Esophagus (tissue), 2 donors: ENCODE measurements around the gene NPAS3. TPM values are rescaled to one million over a fixed set of nuclear protein-coding genes. Genes with fewer than 3 reads are reported as not detected.

Source experiments
- H3K27ac ChIP-seq, 2 donors: one replicate each; pipeline ENCODE4 v1.5.1; 2013; ENCODE audit warnings: low read depth in 2 of 2, mild to moderate bottlenecking in 2 of 2, inconsistent platforms in 1 of 2, low read length in 1 of 2, moderate library complexity in 1 of 2
- H3K27me3 ChIP-seq, 2 donors: one replicate each; pipeline ENCODE4 v1.6.1; 2013; ENCODE audit warnings: low read length in 2 of 2, control low read depth in 1 of 2, mild to moderate bottlenecking in 1 of 2; ENCODE audit not compliant: insufficient read depth in 2 of 2, control insufficient read depth in 1 of 2
- H3K36me3 ChIP-seq, 2 donors: one replicate each; pipeline ENCODE4 v1.6.1; 2013; ENCODE audit warnings: low read length in 1 of 2; ENCODE audit not compliant: control insufficient read depth in 2 of 2, insufficient read depth in 2 of 2
- H3K4me1 ChIP-seq, 2 donors: one replicate each; pipeline ENCODE4 v1.6.1; 2013; ENCODE audit warnings: low read length in 1 of 2; ENCODE audit not compliant: control insufficient read depth in 2 of 2, insufficient read depth in 2 of 2
- H3K4me3 ChIP-seq, 2 donors: one replicate each; pipeline ENCODE4 v1.5.1; 2013; ENCODE audit warnings: low read length in 2 of 2, mild to moderate bottlenecking in 2 of 2, low read depth in 1 of 2, moderate library complexity in 1 of 2
- H3K9me3 ChIP-seq, 2 donors: one replicate each; pipeline ENCODE4 v1.6.1; 2013; ENCODE audit warnings: mild to moderate bottlenecking in 2 of 2, low read depth in 1 of 2, low read length in 1 of 2, moderate library complexity in 1 of 2; ENCODE audit not compliant: control insufficient read depth in 2 of 2, insufficient read depth in 1 of 2
- WGBS, 2 donors: extraction: QIAGEN DNeasy Blood & Tissue Kit; methylation state at CpG; one replicate each; pipeline ENCODE4 v1.1.7; 2013; 5-methylcytosine and 5-hydroxymethylcytosine counted together
- polyA plus RNA-seq, 2 donors: library from polyadenylated mRNA; stranded (reverse); fragments of 200-250 nt; gene quantifications; one replicate each; pipeline ENCODE4 v1.2.3, GENCODE V29; 2013
- donor health status: healthy with polysubstance abuse.
- donor health status: Bipolar disorder and iron deficiency.

The NPAS3 gene
- polyA plus RNA-seq, 2 donors = 0.08 to 0.13 TPM

GRCh38 chr14:33335366-33335765, 396.7 kb downstream of the NPAS3 start:
- no peaks in the 10 kb centered on the region for H3K27me3 ChIP-seq
- H3K27ac ChIP-seq = no peak overlapping the region
- no peaks in the 10 kb centered on the region for H3K9me3 ChIP-seq
- 78 to 79% methylated on average over 4 of the region's 4 CpGs for WGBS, 2 donors
- H3K36me3 ChIP-seq = no peaks in the 10 kb centered on the region
- H3K4me1 ChIP-seq = no peaks in the 10 kb centered on the region
- no peak overlapping the region for H3K4me3 ChIP-seq

GRCh38 chr14:33342299-33342974, 403.8 kb downstream of the NPAS3 start:
- no peaks in the 10 kb centered on the region for H3K4me1 ChIP-seq
- 71 to 80% methylated on average over 3 of the region's 3 CpGs for WGBS, 2 donors
- no peaks in the 10 kb centered on the region for H3K9me3 ChIP-seq
- no peaks in the 10 kb centered on the region for H3K27me3 ChIP-seq
- H3K4me3 ChIP-seq = no peak overlapping the region
- H3K36me3 ChIP-seq = no peaks in the 10 kb centered on the region
- no peak overlapping the region for H3K27ac ChIP-seq

- Histone ChIP-seq H3K27ac (no peak overlapping the region), H3K27me3 (no peaks in the 10 kb centered on the region), H3K4me3 (no peak overlapping the region), H3K9me3 (no peaks in the 10 kb centered on the region), H3K36me3 (no peaks in the 10 kb centered on the region), H3K4me1 (no peaks in the 10 kb centered on the region)
- WGBS, 2 donors = 68 to 72% methylated on average over 3 of the region's 3 CpGs
Measured at GRCh38 chr14:33343016-33343415, 404.3 kb downstream of the NPAS3 start.

GRCh38 chr14:33347796-33348195, 409.1 kb downstream of the NPAS3 start:
- H3K27me3 ChIP-seq = no peaks in the 10 kb centered on the region
- no peaks in the 10 kb centered on the region for H3K4me1 ChIP-seq
- H3K4me3 ChIP-seq = no peak overlapping the region
- WGBS, 2 donors = 56 to 74% methylated on average over 1 of the region's 1 CpG
- H3K27ac ChIP-seq = no peak overlapping the region
- H3K9me3 ChIP-seq = no peaks in the 10 kb centered on the region
- no peaks in the 10 kb centered on the region for H3K36me3 ChIP-seq

GRCh38 chr14:33348510-33348909, 409.8 kb downstream of the NPAS3 start:
- Histone ChIP-seq H3K4me1 (no peaks in the 10 kb centered on the region), H3K27me3 (no peaks in the 10 kb centered on the region), H3K36me3 (no peaks in the 10 kb centered on the region), H3K27ac (no peak overlapping the region), H3K4me3 (no peak overlapping the region), H3K9me3 (no peaks in the 10 kb centered on the region)
- WGBS, 2 donors = 69 to 71% methylated on average over 4 of the region's 4 CpGs

- WGBS, 2 donors = 63 to 64% methylated on average over 10 of the region's 10 CpGs
- no peaks in the 10 kb centered on the region for H3K9me3 ChIP-seq
Measured at GRCh38 chr14:33349871-33350270, 411.2 kb downstream of the NPAS3 start.

GRCh38 chr14:33350366-33350990, 411.8 kb downstream of the NPAS3 start:
- Histone ChIP-seq H3K36me3 (no peaks in the 10 kb centered on the region), H3K27me3 (no peaks in the 10 kb centered on the region), H3K4me1 (no peaks in the 10 kb centered on the region), H3K9me3 (no peaks in the 10 kb centered on the region), H3K4me3 (no peak overlapping the region), H3K27ac (no peak overlapping the region)
- WGBS, 2 donors = 82 to 88% methylated on average over 10 of the region's 10 CpGs

More at GRCh38 chr14:33349871-33350270, 411.2 kb downstream of the NPAS3 start:
- Histone ChIP-seq H3K4me1 (no peaks in the 10 kb centered on the region), H3K27ac (no peak overlapping the region), H3K36me3 (no peaks in the 10 kb centered on the region), H3K4me3 (no peak overlapping the region), H3K27me3 (no peaks in the 10 kb centered on the region)

- H3K4me3 ChIP-seq = no peak overlapping the region
Measured at GRCh38 chr14:33352821-33353220, 414.1 kb downstream of the NPAS3 start.

GRCh38 chr14:33356181-33356580, 417.5 kb downstream of the NPAS3 start:
- no peak overlapping the region for H3K4me3 ChIP-seq
- no peaks in the 10 kb centered on the region for H3K36me3 ChIP-seq
- H3K4me1 ChIP-seq = no peaks in the 10 kb centered on the region
- no peaks in the 10 kb centered on the region for H3K27me3 ChIP-seq
- H3K27ac ChIP-seq = no peak overlapping the region
- WGBS, 2 donors = 67 to 73% methylated on average over 2 of the region's 2 CpGs
- no peaks in the 10 kb centered on the region for H3K9me3 ChIP-seq

More at GRCh38 chr14:33352821-33353220, 414.1 kb downstream of the NPAS3 start:
- H3K36me3 ChIP-seq = no peaks in the 10 kb centered on the region
- H3K27me3 ChIP-seq = no peaks in the 10 kb centered on the region
- H3K27ac ChIP-seq = no peak overlapping the region
- no peaks in the 10 kb centered on the region for H3K4me1 ChIP-seq
- no peaks in the 10 kb centered on the region for H3K9me3 ChIP-seq
